Measurements from ENCODE around the gene FAM118A.

The FAM118A gene

DNA sequence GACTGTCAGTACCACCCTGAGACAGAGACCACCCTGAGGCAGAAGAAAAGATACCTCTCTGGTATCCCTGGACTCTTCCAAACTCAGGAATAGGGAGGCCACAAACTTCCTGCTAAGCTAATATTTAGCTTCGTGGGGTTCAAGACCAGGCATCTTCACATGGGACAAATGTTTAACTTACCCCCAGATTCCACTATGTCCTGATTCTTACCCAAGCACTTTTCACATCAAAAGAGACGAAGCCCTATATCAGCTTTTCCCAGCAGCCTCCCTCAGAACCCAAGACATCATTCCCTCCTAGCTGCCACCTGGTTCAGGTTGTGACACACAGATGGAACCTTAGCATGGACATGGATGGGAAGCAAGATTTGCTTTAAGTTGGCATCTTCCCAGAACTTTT lies 71.6 kb downstream of the FAM118A start:
- Histone ChIP-seq H3K4me2 (ENCODE audit: low read length) (no peak overlapping the region), H3K4me3 (ENCODE audit: low read length) (no peak overlapping the region), H3K9me3 (ENCODE audit: insufficient read depth, low read length) (no peaks in the 10 kb centered on the region), H3K36me3 (replicated peaks; ENCODE audit: low read depth, low read length) (no peaks in the 10 kb centered on the region), H3K27me3 (ENCODE audit: low read depth, low read length) (peaks cover 9% of the 10 kb centered on the region; the same call in 1 of the 2 replicates), H3K27ac (ENCODE audit: low read length) (no peak overlapping the region), H4K20me1 (ENCODE audit: insufficient read depth, low read length) (no peaks in the 10 kb centered on the region), H2AFZ (ENCODE audit: low read depth, low read length) (no peak overlapping the region), H3K4me1 (ENCODE audit: low read length) (no peaks in the 10 kb centered on the region), H3K79me2 (ENCODE audit: low read length) (no peaks in the 10 kb centered on the region), H3K9ac (ENCODE audit: low read length) (no peak overlapping the region)
- no peak for TF ChIP-seq EZH2phosphoT487 (IDR thresholded peaks at IDR 0.05; ENCODE audit: low read depth)
- TF ChIP-seq, protein P1, sequence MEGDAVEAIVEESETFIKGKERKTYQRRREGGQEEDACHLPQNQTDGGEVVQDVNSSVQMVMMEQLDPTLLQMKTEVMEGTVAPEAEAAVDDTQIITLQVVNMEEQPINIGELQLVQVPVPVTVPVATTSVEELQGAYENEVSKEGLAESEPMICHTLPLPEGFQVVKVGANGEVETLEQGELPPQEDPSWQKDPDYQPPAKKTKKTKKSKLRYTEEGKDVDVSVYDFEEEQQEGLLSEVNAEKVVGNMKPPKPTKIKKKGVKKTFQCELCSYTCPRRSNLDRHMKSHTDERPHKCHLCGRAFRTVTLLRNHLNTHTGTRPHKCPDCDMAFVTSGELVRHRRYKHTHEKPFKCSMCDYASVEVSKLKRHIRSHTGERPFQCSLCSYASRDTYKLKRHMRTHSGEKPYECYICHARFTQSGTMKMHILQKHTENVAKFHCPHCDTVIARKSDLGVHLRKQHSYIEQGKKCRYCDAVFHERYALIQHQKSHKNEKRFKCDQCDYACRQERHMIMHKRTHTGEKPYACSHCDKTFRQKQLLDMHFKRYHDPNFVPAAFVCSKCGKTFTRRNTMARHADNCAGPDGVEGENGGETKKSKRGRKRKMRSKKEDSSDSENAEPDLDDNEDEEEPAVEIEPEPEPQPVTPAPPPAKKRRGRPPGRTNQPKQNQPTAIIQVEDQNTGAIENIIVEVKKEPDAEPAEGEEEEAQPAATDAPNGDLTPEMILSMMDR (IDR thresholded peaks at IDR 0.05; ENCODE audit: low read depth, low read length), result no peak

DNA sequence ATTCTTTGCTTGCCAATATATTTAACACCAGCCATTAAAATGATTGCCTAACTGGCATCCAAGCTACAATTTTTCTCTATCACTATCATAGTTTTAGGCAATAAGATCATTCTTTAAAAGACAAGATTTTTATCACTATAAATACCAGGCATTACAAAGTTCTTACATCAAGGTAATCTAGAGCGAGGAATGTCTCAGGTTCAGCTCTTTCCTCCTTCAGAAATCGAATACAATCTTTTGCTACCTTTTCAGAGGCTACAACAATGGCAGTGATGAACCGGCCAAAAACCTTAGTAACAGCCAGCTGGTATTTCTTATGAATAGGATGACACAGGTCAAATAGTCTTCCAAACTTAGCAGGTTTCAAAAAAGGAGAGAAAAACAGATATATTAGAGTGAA lies 79.8 kb downstream of the FAM118A start:
- TF ChIP-seq, protein P1 (IDR thresholded peaks at IDR 0.05; ENCODE audit: low read depth, low read length), result no peak
- no peak for TF ChIP-seq EZH2phosphoT487 (IDR thresholded peaks at IDR 0.05; ENCODE audit: low read depth)
- H3K9me3 ChIP-seq (ENCODE audit: insufficient read depth, low read length), result no peaks in the 10 kb centered on the region
- no peak overlapping the region for H3K27ac ChIP-seq (ENCODE audit: low read length)
- no peaks in the 10 kb centered on the region for H3K36me3 ChIP-seq (replicated peaks; ENCODE audit: low read depth, low read length)
- no peak overlapping the region for H3K4me3 ChIP-seq (ENCODE audit: low read length)
- H3K79me2 ChIP-seq (ENCODE audit: low read length), result no peaks in the 10 kb centered on the region
- peaks cover 37% of the 10 kb centered on the region for H3K27me3 ChIP-seq (ENCODE audit: low read depth, low read length)
- H4K20me1 ChIP-seq (ENCODE audit: insufficient read depth, low read length), result no peaks in the 10 kb centered on the region
- H3K4me1 ChIP-seq (ENCODE audit: low read length), result no peaks in the 10 kb centered on the region
- no peak overlapping the region for H3K4me2 ChIP-seq (ENCODE audit: low read length)
- H3K9ac ChIP-seq (ENCODE audit: low read length), result no peak overlapping the region
- H2AFZ ChIP-seq (ENCODE audit: low read depth, low read length), result no peak overlapping the region
